GM12874 (cell line): ENCODE results near the gene RAB40AL.

Experiments
- TF ChIP-seq, protein P1 (sequence below): IDR thresholded peaks from 2 replicates; pipeline ENCODE4 v1.5.1; 2011; ENCODE audit warnings: low read depth, mild to moderate bottlenecking, control low read depth, low read length, moderate library complexity; ENCODE audit not compliant: insufficient read depth

Gene RAB40AL

DNA sequence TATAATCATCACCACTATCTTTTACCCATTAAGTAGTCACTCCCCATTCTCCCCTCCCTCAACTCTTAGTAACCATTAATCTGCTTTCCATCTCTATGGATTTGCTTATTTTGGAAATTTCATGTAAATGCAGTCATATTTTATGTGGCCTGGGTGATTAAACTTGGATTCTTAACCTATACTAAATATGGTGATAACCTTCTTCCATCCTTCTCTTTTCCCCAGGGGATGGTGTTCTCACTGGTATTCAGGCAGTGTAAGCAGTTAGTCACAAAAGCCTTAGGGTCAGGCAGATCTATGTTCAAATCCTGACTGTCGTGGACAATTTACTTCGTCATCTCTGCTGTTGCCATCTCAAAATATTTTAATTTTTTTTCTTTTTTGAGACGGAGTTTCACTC lies 29.6 kb downstream of the RAB40AL start:
- TF ChIP-seq, protein P1, sequence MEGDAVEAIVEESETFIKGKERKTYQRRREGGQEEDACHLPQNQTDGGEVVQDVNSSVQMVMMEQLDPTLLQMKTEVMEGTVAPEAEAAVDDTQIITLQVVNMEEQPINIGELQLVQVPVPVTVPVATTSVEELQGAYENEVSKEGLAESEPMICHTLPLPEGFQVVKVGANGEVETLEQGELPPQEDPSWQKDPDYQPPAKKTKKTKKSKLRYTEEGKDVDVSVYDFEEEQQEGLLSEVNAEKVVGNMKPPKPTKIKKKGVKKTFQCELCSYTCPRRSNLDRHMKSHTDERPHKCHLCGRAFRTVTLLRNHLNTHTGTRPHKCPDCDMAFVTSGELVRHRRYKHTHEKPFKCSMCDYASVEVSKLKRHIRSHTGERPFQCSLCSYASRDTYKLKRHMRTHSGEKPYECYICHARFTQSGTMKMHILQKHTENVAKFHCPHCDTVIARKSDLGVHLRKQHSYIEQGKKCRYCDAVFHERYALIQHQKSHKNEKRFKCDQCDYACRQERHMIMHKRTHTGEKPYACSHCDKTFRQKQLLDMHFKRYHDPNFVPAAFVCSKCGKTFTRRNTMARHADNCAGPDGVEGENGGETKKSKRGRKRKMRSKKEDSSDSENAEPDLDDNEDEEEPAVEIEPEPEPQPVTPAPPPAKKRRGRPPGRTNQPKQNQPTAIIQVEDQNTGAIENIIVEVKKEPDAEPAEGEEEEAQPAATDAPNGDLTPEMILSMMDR: no peak

DNA sequence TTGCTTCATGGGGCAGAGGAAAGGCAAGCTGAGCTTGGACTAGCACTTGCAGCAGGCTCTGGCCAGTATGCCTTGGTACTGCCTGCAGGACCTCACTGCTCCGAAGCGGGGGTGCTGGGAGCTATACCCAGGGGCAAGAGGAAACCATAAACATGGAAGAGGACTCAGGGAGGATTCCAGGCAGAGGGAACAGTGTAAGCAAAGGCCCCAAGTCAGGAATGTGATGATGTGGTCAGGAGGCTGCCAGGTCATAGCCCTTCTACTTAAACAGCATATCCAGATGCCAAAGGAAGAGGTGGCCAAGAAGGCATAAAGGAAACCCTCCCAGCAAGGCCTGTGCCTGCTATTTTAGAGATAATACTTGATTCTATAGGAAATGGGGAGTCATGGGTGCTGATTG lies 31.1 kb downstream of the RAB40AL start:
- TF ChIP-seq, protein P1: no peak

DNA sequence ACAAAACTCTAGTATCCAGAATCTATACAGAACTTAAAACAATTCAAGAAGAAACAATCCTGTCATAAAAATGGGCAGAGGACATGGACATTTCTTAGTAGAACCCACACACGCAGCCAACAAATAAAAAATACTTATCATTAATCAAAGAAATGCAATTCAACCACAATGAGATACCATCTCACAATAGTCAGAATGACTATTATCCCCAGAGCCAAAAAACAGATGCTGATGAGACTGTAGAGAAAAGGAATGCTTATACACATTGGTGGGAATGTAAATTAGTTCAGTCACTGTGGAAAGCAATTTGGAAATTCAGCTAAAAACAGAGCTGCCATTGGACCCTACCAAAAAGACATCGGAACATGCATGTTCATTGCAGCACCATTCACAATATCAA lies 37.9 kb downstream of the RAB40AL start:
- TF ChIP-seq, protein P1: no peak

DNA sequence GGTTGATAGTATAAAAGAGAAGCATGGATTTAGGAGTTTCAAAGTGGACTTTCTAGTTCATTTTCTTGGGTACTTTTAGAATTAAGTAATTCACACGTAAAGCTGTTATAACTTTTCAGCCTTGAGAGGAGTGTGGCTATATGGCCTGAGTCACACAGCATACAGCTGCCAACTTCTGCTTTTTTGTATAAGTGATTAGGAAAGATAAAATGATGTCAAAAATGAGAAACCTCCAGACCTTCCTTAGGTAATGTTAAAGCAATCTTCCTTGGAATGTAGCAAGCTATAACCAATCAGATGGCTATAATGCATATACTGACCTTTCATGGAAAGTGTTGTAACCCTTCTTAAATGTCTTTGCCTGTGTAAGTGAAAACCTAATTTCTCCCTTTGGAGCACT lies 39.2 kb downstream of the RAB40AL start:
- TF ChIP-seq, protein P1: no peak

DNA sequence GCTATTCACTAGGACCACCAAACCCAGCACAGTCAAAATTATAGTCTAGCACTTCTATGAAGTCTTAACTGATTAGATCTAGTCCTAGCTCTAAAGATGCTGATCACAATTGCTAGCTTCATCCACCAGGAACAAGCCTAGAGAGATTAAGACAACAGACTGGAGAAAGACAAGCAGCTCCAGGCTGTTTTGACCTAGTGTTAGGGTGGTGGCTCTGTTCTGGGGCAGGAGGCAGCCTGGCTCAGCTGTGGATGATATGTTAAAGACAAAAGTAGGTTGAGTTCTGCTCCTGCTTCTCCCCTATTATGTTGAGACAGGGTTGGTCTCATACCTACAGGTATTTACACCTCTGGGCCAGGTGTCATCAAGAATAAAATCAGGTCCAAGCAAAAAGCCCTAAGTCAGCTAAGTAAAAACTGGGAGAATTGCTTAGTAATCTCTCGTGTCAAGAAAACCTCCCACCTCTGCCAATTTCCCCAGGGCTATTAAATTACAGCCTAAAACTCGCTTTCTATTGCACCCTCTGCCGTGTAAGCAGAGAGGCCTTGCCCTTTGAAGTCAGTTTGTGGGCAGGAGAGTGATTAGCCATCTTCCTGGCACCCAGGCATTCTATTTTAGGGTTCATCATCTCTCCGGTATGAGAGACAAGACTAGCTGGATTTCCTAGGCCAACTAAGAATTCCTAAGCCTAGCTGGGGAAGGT lies 39.9 kb downstream of the RAB40AL start:
- TF ChIP-seq, protein P1: no peak

DNA sequence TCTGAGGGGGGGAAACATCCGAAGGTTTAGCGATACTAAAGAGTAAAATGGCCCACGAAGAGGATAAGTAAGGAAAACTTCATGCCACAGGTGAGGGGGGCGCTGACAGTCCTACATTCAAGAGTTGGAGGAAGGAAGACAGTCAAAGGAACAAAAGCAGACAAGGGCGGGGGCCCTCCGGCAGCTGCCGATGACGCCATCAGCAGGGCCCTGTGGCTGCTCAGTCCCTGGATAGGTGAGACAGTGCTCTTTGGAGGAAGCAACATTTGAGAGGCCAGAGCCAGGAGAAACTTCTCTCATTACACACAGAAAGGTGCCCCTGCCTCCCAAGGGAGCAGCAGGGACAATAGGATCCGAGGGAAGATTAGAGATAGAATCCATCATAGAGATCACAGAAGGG lies 41.5 kb downstream of the RAB40AL start:
- TF ChIP-seq, protein P1: no peak

DNA sequence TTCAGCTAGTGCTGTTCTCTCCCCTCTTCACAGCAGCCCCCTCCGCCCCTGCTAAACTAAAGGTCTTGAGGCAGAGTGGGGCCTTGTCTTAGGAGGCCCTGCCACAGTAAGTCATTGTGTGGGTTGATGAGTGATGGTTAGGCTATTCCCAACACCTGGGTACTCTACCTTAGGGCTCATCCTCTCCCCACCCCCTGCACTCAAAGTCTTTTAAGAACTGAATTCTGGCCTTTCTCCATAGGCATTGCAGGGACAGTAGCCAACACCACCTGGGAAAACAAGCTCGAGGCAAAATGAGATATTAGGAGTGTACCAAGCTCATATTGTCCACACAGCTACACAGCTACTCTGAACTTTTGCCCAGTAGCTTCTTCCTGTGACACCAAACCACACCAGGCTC lies 42.5 kb downstream of the RAB40AL start:
- TF ChIP-seq, protein P1: no peak
